ENCODE data around the gene NDUFA5.
"Not testable (repeated sequence)": the region's sequence is repeated elsewhere in the genome, so short reads cannot be mapped to it uniquely, and the experiment has no call there.

Gene NDUFA5

GRCh38 chr7:123555484-123555883 is 2.1 kb downstream of the NDUFA5 start:
- no peak for DNase-seq

- no peak for DNase-seq
Measured at GRCh38 chr7:123553159-123553558, 4.5 kb downstream of the NDUFA5 start.

- DNase-seq: no peak
Measured at GRCh38 chr7:123552641-123553040, 5.0 kb downstream of the NDUFA5 start.

- not testable (repeated sequence) for DNase-seq
Measured at GRCh38 chr7:123552134-123552533, 5.5 kb downstream of the NDUFA5 start.

DNA sequence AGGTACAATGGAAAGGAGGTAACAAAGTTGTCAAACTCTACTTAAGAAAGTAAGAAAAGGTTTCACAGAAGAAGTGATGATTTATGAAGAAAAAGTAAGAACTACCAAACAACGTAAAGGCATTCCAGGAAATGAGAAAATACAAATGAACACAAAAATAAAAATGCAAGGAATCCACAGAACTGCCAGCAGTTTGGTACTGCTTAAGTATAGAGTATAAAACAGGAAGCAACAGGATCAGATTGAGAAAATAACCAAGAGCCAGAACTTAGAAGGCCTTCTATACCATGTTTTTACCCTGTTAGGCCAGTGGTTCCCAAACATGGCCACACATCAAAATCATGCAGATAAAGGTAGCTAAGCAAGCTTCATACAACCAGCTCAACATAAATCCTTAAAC is 9.2 kb downstream of the NDUFA5 start:
- no peak for DNase-seq

DNA sequence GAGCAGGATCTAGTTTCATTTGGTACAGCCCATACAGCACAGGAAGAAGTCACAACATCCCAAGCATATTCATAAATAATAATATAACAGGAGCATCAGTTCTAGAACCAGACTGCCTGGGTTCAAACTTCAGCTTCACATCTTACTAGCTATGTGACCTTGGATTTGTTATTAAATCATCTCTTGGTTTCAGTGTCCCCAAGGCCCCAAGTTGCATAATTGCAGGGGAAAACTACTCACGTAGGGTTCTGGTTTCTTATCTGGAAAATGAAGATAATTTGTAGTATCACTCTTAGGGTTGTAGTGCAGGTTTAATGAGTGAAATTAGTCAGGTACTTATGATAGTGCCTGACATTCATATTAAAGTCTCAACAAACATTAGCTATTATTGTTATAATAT is 17.7 kb downstream of the NDUFA5 start:
- DNase-seq: no peak

DNA sequence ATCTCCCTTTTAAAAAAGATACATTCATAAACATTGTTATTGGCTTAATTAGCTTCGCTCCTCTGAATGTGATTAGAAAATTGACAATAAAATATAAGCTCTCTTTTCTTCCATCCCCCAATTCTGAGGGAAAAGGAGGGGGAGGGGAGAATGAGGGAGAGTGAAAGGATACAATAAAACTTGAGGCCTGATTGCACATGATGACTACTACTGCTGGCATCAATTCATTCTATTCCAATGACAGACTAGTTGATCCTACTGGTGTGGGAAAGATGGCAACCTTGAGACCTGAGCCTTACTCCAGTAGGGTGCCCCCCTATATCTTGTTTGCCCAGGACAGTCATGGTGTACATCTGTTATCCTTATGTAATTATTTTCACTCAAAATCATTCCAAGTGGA is 18.7 kb downstream of the NDUFA5 start:
- no peak for DNase-seq

DNA sequence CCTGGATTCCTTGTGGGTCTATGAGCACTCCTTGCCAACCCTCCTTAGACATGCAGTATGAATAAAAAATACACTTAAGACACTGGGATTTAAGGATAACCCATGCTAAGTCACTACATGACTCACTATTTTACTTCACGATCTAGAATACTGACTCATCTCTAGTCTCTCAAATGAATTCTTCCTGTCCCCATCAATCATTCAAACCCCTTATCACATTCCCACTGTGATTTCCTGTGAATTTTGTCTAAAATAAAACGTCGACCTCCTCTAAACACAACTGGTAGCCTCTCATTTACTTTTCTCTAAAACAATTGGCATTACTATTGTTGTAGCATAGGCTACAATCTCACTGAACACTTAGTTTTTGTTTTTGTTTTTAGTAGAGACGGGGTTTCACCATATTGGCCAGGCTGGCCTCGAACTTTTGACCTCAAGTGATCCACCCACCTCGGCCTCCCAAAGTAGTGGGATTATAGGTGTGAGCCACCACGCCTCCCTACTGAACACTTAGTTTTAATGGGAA is 19.4 kb downstream of the NDUFA5 start:
- no peak for DNase-seq

DNA sequence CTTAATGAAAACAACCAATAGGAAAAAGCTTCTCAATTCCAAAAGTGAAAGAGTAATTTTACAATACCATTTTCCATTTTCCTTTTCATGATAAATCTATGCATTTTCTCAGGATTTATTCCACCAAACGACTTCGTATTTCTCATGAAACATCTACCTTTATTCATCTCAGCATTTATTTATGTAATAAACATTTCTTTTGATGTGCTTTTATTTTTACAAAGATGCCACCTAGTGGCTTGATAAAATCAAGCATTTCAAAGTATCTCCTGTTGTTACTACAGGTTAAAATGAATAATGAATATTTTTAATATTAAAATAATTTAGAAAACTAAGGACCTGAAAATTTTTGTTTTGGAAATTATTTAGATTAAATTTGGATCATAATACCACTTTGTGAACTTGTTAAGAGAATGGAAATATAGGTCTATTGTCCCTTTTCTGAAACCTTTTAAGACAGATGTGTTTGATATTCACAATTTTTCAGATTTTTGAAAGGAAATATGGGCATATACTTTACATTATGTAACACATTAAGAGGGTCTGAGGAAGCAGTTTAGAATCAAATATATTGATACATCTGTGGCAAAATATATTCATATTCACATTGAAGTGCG is 20.5 kb downstream of the NDUFA5 start:
- DNase-seq: peak in 1 of 5 donors; percentile 4

DNA sequence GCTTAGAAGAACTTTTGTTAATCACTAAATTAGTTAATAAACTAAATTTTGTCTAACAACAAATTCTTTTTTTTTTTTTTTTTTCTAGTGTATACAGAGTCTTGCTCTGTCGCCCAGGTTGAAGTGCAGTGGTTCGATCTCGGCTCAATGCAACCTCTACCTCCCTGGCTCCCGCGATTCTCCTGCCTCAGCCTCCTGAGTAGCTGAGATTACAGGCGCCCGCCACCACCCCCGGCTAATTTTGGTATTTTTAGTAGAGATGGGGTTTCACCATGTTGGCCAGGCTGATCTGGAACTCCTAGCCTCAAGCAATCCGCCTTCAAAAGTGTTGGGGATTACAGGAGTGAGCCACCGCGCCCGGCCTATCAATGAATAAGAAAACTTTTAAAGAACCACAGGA is 22.1 kb downstream of the NDUFA5 start:
- DNase-seq: no peak

DNA sequence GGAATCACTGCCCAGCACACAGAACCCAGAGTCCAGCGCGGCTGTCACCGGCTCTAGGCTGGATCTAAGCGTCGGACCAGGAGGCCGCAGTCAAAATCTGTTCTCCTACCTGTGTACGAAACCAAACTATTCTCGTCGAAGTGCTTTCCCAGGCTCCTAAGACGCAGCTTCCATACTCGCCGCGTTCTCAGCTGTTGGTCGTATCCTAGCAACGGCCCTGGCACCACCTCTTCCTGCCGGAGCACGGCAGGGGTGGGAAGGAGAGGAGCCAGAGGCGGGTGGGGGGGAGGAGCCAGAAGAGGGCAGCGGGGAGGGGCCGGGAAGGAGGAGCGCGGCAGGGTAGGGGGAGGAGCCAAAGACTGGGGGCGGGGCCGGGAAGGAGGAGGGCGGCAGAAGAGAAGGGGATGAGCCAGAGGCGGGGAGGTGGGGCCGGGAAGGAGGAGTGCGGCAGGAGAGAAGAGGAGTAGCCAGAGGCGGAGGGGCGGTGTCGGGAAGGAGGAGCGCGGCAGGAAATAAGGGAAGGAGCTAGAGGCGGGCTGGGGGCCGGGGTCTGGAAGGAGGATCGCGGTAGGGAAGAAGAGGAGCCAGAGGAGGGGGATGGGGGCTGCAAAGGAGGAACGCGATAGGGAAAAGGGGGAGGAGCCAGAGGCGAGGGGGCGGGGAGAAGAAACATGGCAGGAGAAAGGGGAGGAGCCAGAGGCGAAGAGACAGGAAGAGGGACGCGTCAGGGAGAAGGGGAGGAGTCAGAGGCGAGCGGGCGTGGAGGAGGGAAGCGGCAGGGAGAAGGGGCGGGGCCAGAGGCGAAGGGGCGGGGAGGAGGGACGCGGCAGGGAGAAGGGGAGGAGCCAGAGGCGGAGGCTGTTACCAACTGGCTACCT is 23.0 kb downstream of the NDUFA5 start, which contains the start of gene IQUB:
IQUB (minus strand) TSS at position 213 of the 878 bp plus-strand sequence. CDS start 22,255 bp downstream, outside the sequence.
- peak; percentile 92 to 96 (median 95) for DNase-seq

- DNase-seq: peak in 2 of 5 donors; percentile 10 to 13
Measured at GRCh38 chr7:123533929-123534382, 23.7 kb downstream of the NDUFA5 start.

DNA sequence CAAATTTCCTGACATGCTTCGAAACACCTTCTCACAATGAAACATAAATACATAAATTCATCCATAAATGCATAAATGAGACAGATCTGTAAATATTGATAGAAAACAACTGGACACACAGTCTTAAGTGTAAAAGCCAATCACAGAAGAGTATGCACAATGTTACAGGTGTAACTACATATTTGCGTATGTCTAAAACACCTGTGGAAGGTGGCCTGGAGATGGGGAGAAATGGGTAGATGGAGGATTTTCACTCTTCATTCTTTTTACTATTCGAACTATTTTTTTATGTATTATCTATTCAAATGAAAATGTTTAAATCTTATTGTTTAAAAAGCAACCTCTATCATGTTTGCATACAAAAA is 24.1 kb downstream of the NDUFA5 start:
- DNase-seq: no peak

- DNase-seq: peak in 3 of 5 donors; percentile 6 to 45 (median 7)
Measured at GRCh38 chr7:123532788-123533552, 24.6 kb downstream of the NDUFA5 start.

DNA sequence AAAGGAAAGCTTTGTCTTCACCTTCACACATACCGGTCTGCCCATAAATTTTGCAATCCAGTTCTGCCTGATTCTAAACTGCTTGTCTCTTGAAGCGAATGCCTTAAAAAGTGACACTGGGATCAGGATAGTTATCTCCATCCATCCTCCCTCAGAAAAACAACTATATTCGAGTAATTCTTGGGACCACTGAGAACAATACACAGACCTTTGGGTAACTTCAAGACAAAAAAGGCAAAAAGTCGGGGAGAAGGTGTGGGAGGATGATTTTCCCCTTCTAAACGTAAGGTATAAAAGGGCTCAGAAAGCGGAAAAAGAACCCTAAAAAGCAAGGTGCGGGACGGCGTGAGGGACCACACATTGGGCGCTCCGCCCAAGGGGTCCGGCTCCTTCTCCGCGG is 25.3 kb downstream of the NDUFA5 start:
- not testable (repeated sequence) for DNase-seq

- DNase-seq: not testable (repeated sequence)
Measured at GRCh38 chr7:123530035-123530591, 27.5 kb downstream of the NDUFA5 start.

GRCh38 chr7:123528265-123528664 is 29.4 kb downstream of the NDUFA5 start:
- DNase-seq: no peak

- DNase-seq: not testable (repeated sequence)
Measured at GRCh38 chr7:123527712-123528225, 29.8 kb downstream of the NDUFA5 start.

GRCh38 chr7:123526533-123526932 is 31.1 kb downstream of the NDUFA5 start:
- not testable (repeated sequence) for DNase-seq

DNA sequence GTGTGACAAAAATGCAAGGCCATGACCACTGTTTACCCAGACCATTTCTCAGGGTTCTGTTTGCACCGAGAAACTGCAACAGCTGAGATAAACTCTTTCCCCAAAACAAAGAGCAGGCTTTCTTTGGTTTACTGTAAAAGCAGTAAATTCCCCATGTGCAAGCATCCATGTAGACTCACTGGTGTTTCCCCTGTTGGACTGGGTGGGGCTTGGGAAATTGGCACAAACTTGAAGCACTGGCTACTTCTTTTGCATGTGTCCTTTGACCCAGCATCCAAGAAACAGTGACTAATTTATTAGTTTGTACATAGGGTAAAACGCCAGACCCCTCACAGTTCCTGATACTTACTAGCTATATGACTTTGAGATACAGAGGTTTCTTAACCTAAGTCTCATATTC is 35.6 kb downstream of the NDUFA5 start:
- DNase-seq: no peak

GRCh38 chr7:123505221-123505620 is 52.4 kb downstream of the NDUFA5 start:
- no peak for DNase-seq

- DNase-seq: no peak
Measured at GRCh38 chr7:123502201-123502600, 55.4 kb downstream of the NDUFA5 start.
